Hepatocyte (in vitro differentiated cells): Measurements from ENCODE around the gene LAMTOR4.

Experiments
- EZH2 ChIP-seq: fragments of 200-600 bp; sonication (generic); IDR thresholded peaks from 2 replicates; pipeline ENCODE4 v1.6.1; 2016; ENCODE audit warnings: antibody characterized with exemption, mild to moderate bottlenecking, borderline replicate concordance
- EZH2phosphoT487 ChIP-seq: fragments of 200-600 bp; sonication (generic); IDR thresholded peaks from one replicate; pipeline ENCODE4 v1.6.1; 2018; ENCODE audit warnings: antibody characterized with exemption, mild to moderate bottlenecking, low read depth, moderate library complexity; ENCODE audit not compliant: unreplicated experiment, severe bottlenecking

- no peak for TF ChIP-seq EZH2
- TF ChIP-seq EZH2phosphoT487: no peak
These were observed 49.5 kb downstream of the LAMTOR4 start for GRCh38 chr7:100198266-100198665.
